HG02840 (cell line): Measurements from ENCODE around the gene LAMP5.

Experiments
- ATAC-seq: cut with Tn5 transposase; IDR thresholded peaks from one replicate; pipeline ENCODE4 v1.9.1; 2021; ENCODE audit warnings: mild to moderate bottlenecking, moderate library complexity, moderate number of reproducible peaks; ENCODE audit not compliant: unreplicated experiment, low FRiP score

The LAMP5 gene

DNA sequence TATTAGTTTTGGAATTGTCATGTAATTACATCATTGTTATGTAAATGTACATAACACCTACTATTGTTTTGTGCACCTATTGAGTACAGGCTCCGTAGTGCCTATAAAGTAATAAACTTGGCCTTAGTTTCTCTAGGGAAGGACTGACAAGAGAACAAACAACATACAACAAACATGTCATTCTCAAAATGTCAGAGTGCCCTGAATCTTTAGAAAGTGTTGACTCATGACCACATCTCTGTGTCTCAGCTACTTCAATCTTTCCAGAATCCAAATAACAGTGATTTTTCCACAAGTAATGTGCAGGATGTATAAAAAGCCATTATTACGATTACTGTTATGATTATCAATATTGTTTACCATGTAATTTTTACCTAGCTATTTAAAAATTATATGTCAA, 17.2 kb downstream of the LAMP5 start:
- no peak for ATAC-seq

DNA sequence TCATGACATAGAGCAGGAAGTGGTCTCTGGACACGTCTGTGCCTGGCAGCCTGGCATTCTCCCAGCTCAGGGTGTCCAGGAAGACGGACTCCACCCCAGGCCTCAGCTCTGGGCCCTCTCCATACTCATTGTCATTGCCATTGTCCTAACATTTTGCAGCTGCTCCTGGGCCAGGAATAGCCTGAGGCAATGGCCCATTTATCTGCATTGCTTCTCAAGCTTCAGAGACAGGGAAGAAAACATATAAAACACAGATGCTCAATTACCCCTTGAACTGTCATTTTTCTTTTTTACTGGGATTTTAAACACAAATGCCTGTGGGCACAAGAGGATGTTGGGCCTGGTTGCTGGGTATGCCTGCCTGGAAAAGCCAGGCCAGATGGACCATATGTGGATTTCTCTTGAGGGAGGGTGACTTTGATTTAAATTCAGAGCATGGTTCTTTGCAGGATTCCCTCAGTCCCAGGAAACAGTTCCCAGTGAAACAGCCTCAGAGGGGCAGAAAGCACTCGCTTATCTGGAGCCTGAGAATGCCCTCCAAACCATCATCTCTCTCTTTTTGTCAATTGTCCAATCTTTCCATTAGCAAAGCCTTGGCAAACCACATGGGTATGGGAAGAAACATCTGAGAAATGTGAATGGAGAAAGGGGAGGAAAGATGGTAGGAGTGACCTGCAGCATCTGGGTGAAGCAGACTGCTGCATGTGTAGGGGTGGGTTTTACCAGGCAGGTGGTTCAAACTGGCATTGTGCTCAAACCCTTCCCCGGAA, 17.9 kb downstream of the LAMP5 start:
- ATAC-seq, result no peak

DNA sequence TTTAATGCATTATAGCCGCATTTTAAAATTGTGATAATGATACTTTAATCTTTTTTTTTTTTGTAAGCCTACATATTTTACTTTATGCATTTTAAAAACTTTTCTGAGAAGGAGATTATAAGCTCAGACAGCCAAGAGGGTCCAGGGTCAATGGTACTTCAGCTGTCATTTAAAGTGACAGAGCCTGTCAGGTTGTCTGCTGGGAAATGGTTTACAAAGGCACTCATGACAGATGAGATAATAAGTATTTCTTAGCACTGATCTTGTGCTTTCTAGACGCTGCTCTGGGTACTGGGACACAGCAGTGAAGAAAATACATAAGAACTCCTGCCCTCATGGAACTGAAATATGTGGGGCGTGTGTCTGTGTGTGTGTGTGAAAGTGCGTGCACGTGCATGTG, 19.6 kb downstream of the LAMP5 start:
- ATAC-seq, result no peak

DNA sequence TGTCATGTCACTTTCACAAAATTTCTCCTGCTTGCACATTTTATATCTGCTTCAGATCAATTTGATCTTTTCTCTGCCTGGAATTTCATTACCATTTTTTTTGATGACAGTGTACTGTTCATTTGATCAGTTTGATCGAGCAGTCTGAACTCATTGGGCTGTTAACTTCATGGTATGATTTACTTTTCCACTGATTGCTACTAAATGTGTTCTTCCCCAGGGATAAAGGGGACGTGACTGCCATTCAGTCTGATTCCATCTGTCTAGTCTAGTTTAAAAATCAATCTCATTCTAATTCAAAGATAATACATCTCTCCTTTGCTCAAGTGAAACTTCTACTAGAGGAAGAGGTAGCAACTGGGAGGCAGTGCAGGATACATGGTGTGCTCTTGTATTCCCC, 21.1 kb downstream of the LAMP5 start:
- no peak for ATAC-seq

- ATAC-seq, result no peak
These were observed 28.8 kb downstream of the LAMP5 start for GRCh38 chr20:9543214-9543613.

GRCh38 chr20:9550283-9550682, 35.9 kb downstream of the LAMP5 start:
- ATAC-seq, result no peak

GRCh38 chr20:9550871-9551270, 36.5 kb downstream of the LAMP5 start:
- ATAC-seq, result no peak

- no peak for ATAC-seq
These were observed 37.6 kb downstream of the LAMP5 start for GRCh38 chr20:9551808-9552550.

DNA sequence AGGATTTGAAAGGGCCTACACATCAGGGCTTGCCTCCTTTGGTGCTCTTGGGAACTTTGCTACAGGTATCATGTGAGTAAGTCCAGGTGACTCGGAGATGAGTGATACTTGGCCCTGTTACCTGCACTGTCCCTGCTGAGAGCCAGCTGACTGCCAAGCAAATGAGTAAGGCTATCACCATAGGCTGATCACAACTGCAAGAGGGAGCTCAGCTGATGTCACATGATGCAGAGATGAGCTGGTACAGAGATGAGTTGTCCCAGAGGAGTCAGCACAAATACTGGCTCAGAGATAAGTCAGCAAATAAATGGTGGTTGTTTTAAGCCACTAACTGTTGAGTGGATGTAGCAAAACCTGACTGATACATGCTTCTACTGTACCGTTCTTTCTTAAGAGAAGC, 41.4 kb downstream of the LAMP5 start:
- ATAC-seq, result no peak

DNA sequence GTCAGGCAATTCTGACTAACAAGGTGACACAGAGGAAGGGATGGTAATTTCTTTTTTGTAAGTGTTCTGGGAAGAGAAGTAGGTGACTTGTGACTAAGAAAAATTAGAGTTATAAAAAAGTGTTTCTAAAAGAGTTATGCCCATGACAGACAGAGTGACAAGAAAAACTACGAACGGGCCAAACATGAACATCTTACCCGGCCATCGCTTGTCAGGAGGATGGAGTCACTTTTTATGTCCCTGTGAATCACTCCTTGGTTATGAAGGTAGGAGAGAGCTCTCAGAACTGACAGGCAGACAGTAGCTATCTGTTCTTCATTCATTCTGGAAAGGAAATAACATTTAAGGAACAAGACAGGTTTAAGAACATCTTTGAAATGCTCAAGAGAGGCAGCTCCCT, 43.0 kb downstream of the LAMP5 start:
- no peak for ATAC-seq

- ATAC-seq, result no peak
These were observed 51.6 kb downstream of the LAMP5 start for GRCh38 chr20:9565910-9566550.

- ATAC-seq, result no peak
These were observed 52.6 kb downstream of the LAMP5 start for GRCh38 chr20:9566977-9567376.

DNA sequence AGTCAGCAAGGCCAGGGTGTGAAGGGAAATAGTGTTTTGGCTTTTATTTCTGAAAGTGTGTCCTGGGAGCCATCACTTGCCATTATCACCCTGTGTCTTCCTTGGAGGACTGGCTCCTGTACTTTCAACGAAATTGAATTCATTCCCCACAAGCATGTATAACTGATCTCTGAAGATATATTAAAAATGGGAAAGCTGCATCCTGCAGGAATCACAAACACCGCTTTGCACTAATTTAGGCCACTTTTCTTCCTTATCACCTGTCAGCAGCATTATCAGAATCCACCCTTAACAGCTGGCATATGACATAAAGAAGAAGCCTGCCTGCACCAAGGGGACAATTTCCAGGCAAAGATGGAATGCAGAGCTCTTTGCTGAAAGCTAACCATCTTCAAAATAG, 56.2 kb downstream of the LAMP5 start:
- ATAC-seq, result no peak

GRCh38 chr20:9571783-9572182, 57.4 kb downstream of the LAMP5 start:
- no peak for ATAC-seq

- ATAC-seq, result no peak
These were observed 58.3 kb downstream of the LAMP5 start for GRCh38 chr20:9572670-9573069.

- no peak for ATAC-seq
These were observed 59.2 kb downstream of the LAMP5 start for GRCh38 chr20:9573335-9574151.

GRCh38 chr20:9574181-9574580, 59.8 kb downstream of the LAMP5 start:
- no peak for ATAC-seq

- ATAC-seq, result no peak
These were observed 60.4 kb downstream of the LAMP5 start for GRCh38 chr20:9574776-9575175.

DNA sequence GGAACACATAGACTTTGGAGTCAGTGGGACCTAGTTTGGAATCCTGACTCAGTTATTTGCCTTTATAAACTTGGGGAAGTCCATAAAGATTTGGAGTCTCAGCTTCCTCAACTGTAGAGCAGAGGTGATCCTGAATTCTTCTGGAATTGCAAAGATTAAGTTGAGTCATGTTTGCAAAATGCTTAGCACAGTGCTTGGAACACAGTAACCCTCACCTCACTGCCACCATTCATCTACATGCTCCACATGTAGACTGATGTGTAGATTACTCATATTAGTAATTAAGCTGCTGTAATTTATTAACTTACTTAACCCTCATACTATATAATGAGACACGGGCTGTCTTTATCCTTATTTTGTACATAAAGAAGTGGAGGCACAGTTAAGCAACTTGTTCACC, 61.4 kb downstream of the LAMP5 start:
- no peak for ATAC-seq

- no peak for ATAC-seq
These were observed 62.3 kb downstream of the LAMP5 start for GRCh38 chr20:9576695-9577094.

DNA sequence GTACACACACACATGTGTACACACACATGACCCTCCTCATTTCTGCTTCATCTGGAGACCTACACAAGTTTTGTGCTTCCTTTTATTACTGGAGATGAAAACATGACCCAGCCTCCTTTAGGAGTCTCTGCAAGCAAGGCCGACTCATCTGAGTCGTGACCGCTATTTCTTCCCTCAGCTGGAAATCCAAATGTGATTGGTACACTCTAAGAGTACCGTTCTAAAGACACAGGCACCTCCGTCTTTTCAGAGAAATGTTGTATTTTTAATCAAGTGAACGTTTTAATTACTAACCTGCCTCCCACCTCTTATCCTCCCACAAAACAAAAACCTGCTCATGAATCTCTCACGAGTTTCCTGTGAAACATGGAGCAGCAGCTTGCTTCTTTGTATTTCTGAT, 63.0 kb downstream of the LAMP5 start:
- no peak for ATAC-seq
